IMR-90 (cell line): ENCODE measurements around the gene VAMP7. TPM values are rescaled to one million over a fixed set of nuclear protein-coding genes. Genes with fewer than 3 reads are reported as not detected.

ENCODE experiments used
- ATAC-seq: fragments of 200-7000 bp; cut with Tn5 transposase; 2 replicates; pipeline ENCODE4 v1.9.1; 2020; ENCODE audit warnings: low read depth, mild to moderate bottlenecking, moderate library complexity
- BruUV-seq: library from RNA; stranded (reverse); fragments of 400-500 nt; replicated peaks from 2 replicates; lab custom pipeline; 2021; lab: Mats Ljungman, UMichigan
- CTCF ChIA-PET: fragments of 300-600 bp; formaldehyde crosslinking; extraction: SDS; loops from one replicate; lab custom pipeline; 2021; ENCODE audit warnings: antibody characterized with exemption; lab: Yijun Ruan, JAX
- POLR2A ChIA-PET: fragments of 300-600 bp; sonication (Branson Sonifier 250); formaldehyde crosslinking; loops from one replicate; lab custom pipeline; 2022; ENCODE audit warnings: antibody characterized with exemption; ENCODE audit not compliant: unreplicated experiment; lab: Charles Lee
- DNase-seq: peaks from one replicate; pipeline ENCODE4 v3.0.0; 2013
- H2AFZ ChIP-seq: replicated peaks from 2 replicates; pipeline ENCODE3; 2013; ENCODE audit warnings: low read length, mild to moderate bottlenecking; ENCODE audit not compliant: poor library complexity
- H2AK5ac ChIP-seq: 2 replicates; pipeline ENCODE4 v1.6.1; 2013; ENCODE audit warnings: low read depth, low read length, inconsistent platforms
- H2AK9ac ChIP-seq: replicated peaks from 2 replicates; pipeline ENCODE3; 2013; ENCODE audit warnings: mild to moderate bottlenecking, low read depth, low read length, moderate library complexity; ENCODE audit not compliant: poor library complexity
- H2BK120ac ChIP-seq: 2 replicates; pipeline ENCODE4 v1.6.1; 2013; ENCODE audit warnings: low read depth, low read length, inconsistent platforms
- H2BK15ac ChIP-seq: 3 replicates; pipeline ENCODE4 v1.6.1; 2013; ENCODE audit warnings: low read depth, low read length, inconsistent platforms
- H2BK20ac ChIP-seq: 2 replicates; pipeline ENCODE4 v1.6.1; 2013; ENCODE audit warnings: low read depth, mild to moderate bottlenecking, inconsistent platforms, low read length, moderate library complexity
- H2BK5ac ChIP-seq: 2 replicates; pipeline ENCODE4 v1.6.1; 2013; ENCODE audit warnings: mild to moderate bottlenecking, low read depth, low read length, inconsistent platforms; ENCODE audit not compliant: poor library complexity, severe bottlenecking
- H3K14ac ChIP-seq: replicated peaks from 2 replicates; pipeline ENCODE4 v1.6.1; 2013; ENCODE audit warnings: low read depth, low read length, inconsistent platforms
- H3K18ac ChIP-seq: 2 replicates; pipeline ENCODE4 v1.6.1; 2013; ENCODE audit warnings: low read depth, low read length, control low read depth
- H3K23ac ChIP-seq: 2 replicates; pipeline ENCODE4 v1.6.1; 2013; ENCODE audit warnings: low read depth, low read length, inconsistent platforms
- H3K27ac ChIP-seq: 2 replicates; pipeline ENCODE4 v1.5.1; 2013; ENCODE audit warnings: mild to moderate bottlenecking, control low read depth, low read length; ENCODE audit not compliant: insufficient read depth
- H3K27me3 ChIP-seq: 2 replicates; pipeline ENCODE4 v1.6.1; 2013; ENCODE audit warnings: low read length; ENCODE audit not compliant: control insufficient read depth, insufficient read depth
- H3K36me3 ChIP-seq: 2 replicates; pipeline ENCODE4 v1.6.1; 2013; ENCODE audit warnings: low read length, mixed read lengths; ENCODE audit not compliant: control insufficient read depth, insufficient read depth
- H3K4ac ChIP-seq: 2 replicates; pipeline ENCODE4 v1.6.1; 2013; ENCODE audit warnings: low read depth, low read length, inconsistent platforms
- H3K4me1 ChIP-seq: 2 replicates; pipeline ENCODE4 v1.6.1; 2013; ENCODE audit warnings: low read length, mixed read lengths; ENCODE audit not compliant: control insufficient read depth, insufficient read depth
- H3K4me2 ChIP-seq: 2 replicates; pipeline ENCODE4 v1.6.1; 2013; ENCODE audit warnings: low read depth, mild to moderate bottlenecking, control low read depth, low read length, moderate library complexity
- H3K4me3 ChIP-seq: 2 replicates; pipeline ENCODE4 v1.5.1; 2013; ENCODE audit warnings: low read depth, mild to moderate bottlenecking, control low read depth, low read length, moderate library complexity; ENCODE audit not compliant: insufficient read depth
- H3K56ac ChIP-seq: 2 replicates; pipeline ENCODE4 v1.6.1; 2013; ENCODE audit warnings: low read length, inconsistent platforms; ENCODE audit not compliant: insufficient read depth; ENCODE audit errors: extremely low read depth
- H3K79me1 ChIP-seq, 2 experiments: 2 replicates each; pipeline ENCODE4 v1.6.1; 2013; ENCODE audit warnings: low read length in 2 of 2, inconsistent platforms in 1 of 2, low read depth in 1 of 2
- H3K9ac ChIP-seq: 2 replicates; pipeline ENCODE4 v1.6.1; 2013; ENCODE audit warnings: low read depth, low read length, control low read depth
- H3K9me1 ChIP-seq: 2 replicates; pipeline ENCODE4 v1.6.1; 2013; ENCODE audit warnings: low read length, inconsistent platforms; ENCODE audit not compliant: insufficient read depth
- H3K9me3 ChIP-seq: 2 replicates; pipeline ENCODE4 v1.6.1; 2013; ENCODE audit warnings: low read length; ENCODE audit not compliant: control insufficient read depth, insufficient read depth
- H4K20me1 ChIP-seq: 2 replicates; pipeline ENCODE4 v1.6.1; 2013; ENCODE audit warnings: low read length, inconsistent platforms; ENCODE audit not compliant: insufficient read depth
- H4K5ac ChIP-seq: 2 replicates; pipeline ENCODE4 v1.6.1; 2013; ENCODE audit warnings: mild to moderate bottlenecking, low read depth, low read length, control low read depth
- H4K8ac ChIP-seq, 2 experiments: 2 replicates each; pipeline ENCODE4 v1.6.1; 2013; ENCODE audit warnings: low read depth in 2 of 2, low read length in 2 of 2, control low read depth in 1 of 2, inconsistent platforms in 1 of 2
- H4K91ac ChIP-seq: 2 replicates; pipeline ENCODE4 v1.6.1; 2013; ENCODE audit warnings: low read depth, low read length, inconsistent platforms; ENCODE audit not compliant: insufficient read depth
- BHLHE40 ChIP-seq: fragments of 150-350 bp; IDR thresholded peaks from 2 replicates; pipeline ENCODE4 v1.6.1; 2016; ENCODE audit warnings: mild to moderate bottlenecking, low read depth, low read length
- CEBPB ChIP-seq: IDR thresholded peaks from 2 replicates; pipeline ENCODE4 v1.6.1; 2012; ENCODE audit warnings: low read depth, low read length, improper control_type of control experiment
- SMC3 ChIP-seq: fragments of 150-350 bp; IDR thresholded peaks from 2 replicates; pipeline ENCODE4 v1.6.1; 2016; ENCODE audit warnings: low read depth, mild to moderate bottlenecking, antibody characterized with exemption, low read length, moderate library complexity
- WGBS, 2 experiments: methylation state at CpG; one replicate each; pipeline versions ENCODE4 v1.1.5 to v1.1.7; 2013; ENCODE audit warnings: missing lambda C conversion rate in 2 of 2; ENCODE audit not compliant: insufficient read length in 1 of 2; ENCODE audit errors: extremely low coverage in 2 of 2; 5-methylcytosine and 5-hydroxymethylcytosine counted together
- dilution Hi-C: fragments of 300-500 bp; cut with HindIII; formaldehyde crosslinking; loops from one replicate; pipeline ENCODE4 v1.14.3; 2018; ENCODE audit warnings: low sequenced_read_pairs; ENCODE audit not compliant: unreplicated experiment
- in situ Hi-C: fragments of 300-500 bp; cut with MboI; formaldehyde crosslinking; loops from 3 replicates; pipeline ENCODE4 v1.14.3; 2019; ENCODE audit warnings: low sequenced_read_pairs, inconsistent platforms, mixed read lengths
- intact Hi-C: fragments of 100-400 bp; cut with micrococcal nuclease; formaldehyde crosslinking; loops from 2 replicates; pipeline ENCODE4 v1.10.0; 2022
- polyA plus RNA-seq, 3 experiments: library from polyadenylated mRNA; depleted of rRNA; stranded (reverse); fragments of >200 nt; gene quantifications; 2 replicates each; pipeline ENCODE4 v1.2.3, GENCODE V29; 2012; ENCODE audit warnings: low replicate concordance in 1 of 3
- total RNA-seq: library from RNA; depleted of rRNA; stranded (reverse); fragments of >200 nt; gene quantifications from 2 replicates; pipeline ENCODE4 v1.2.3, GENCODE V29; 2012

Gene VAMP7
- total and polyA plus RNA-seq, 2 of the 4 experiments (the other 2 are of a cell fraction), result 21.7 to 39.1 TPM

GRCh38 chrX:155867821-155868220 is 13.3 kb upstream of the VAMP7 start:
- Histone ChIP-seq H2AK9ac (no peak overlapping the region), H4K91ac (no peak overlapping the region), H3K27ac (no peak overlapping the region), H2AFZ (no peak overlapping the region), H2BK15ac (no peak overlapping the region), H3K4me1 (no peaks in the 10 kb centered on the region), H3K9me1 (no peaks in the 10 kb centered on the region), H3K18ac (no peak overlapping the region), H3K4me2 (no peak overlapping the region), H3K4me3 (no peak overlapping the region), H4K8ac (no peak overlapping the region), H2BK20ac (no peak overlapping the region), H4K20me1 (no peaks in the 10 kb centered on the region), H3K27me3 (no peaks in the 10 kb centered on the region), H3K9ac (no peak overlapping the region), H3K14ac (no peak overlapping the region), H3K4ac (no peak overlapping the region), H2BK5ac (no peak overlapping the region), H4K5ac (no peak overlapping the region), H3K36me3 (no peaks in the 10 kb centered on the region), H3K9me3 (peaks cover 4% of the 10 kb centered on the region; the same call in 1 of the 2 replicates), H3K56ac (no peak overlapping the region), H3K23ac (no peak overlapping the region), H2AK5ac (no peak overlapping the region), H2BK120ac (no peak overlapping the region), H3K79me1 (no peaks in the 10 kb centered on the region)
- ChIA-PET CTCF (no interaction called here), POLR2A (no interaction called here)
- DNase-seq (no peak), ATAC-seq (no peak)
- WGBS, 2 experiments, result 40% methylated on average over 1 of the region's 4 CpGs; no CpG with 5 or more reads in 1 of the 2 experiments
- no TSS peak for BruUV-seq
- intact Hi-C loops, result no loop called here
- in situ Hi-C loops, result no loop called here
- TF ChIP-seq BHLHE40 (no peak), CEBPB (no peak), SMC3 (no peak)
- dilution Hi-C loops, result no loop called here
